T-helper 1 cell treated with Interleukin-12 subunit alpha and Interleukin-12 subunit beta and Interleukin-4 antibody, amounts not matched to agents 30 μg/mL and 1 μg/mL, for 36 hours (primary cell): ENCODE results near the gene PARP8.

Source experiments
- H3K27ac Mint-ChIP-seq: one replicate; pipeline ENCODE4 v1.8.0; 2021; ENCODE audit warnings: mild to moderate bottlenecking, mixed read lengths
- H3K27me3 Mint-ChIP-seq: one replicate; pipeline ENCODE4 v1.8.0; 2021; ENCODE audit warnings: low read depth, mixed read lengths
- H3K36me3 Mint-ChIP-seq: one replicate; pipeline ENCODE4 v1.8.0; 2021; ENCODE audit warnings: low read depth, mixed read lengths
- H3K4me1 Mint-ChIP-seq: one replicate; pipeline ENCODE4 v1.8.0; 2021; ENCODE audit warnings: low read depth, mixed read lengths
- H3K4me3 Mint-ChIP-seq: one replicate; pipeline ENCODE4 v1.8.0; 2021; ENCODE audit warnings: mild to moderate bottlenecking, moderate library complexity, mixed read lengths
- H3K9me3 Mint-ChIP-seq: one replicate; pipeline ENCODE4 v1.8.0; 2021; ENCODE audit warnings: mixed read lengths

PARP8 gene

GRCh38 chr5:50839472-50839871, 173.0 kb downstream of the PARP8 start:
- Mint-ChIP-seq H3K36me3 (peaks cover 36% of the 10 kb centered on the region), H3K27me3 (no peaks in the 10 kb centered on the region), H3K9me3 (no peaks in the 10 kb centered on the region), H3K4me1 (no peaks in the 10 kb centered on the region), H3K4me3 (no peak overlapping the region), H3K27ac (no peak overlapping the region)

GRCh38 chr5:50843091-50843490, 176.7 kb downstream of the PARP8 start:
- Mint-ChIP-seq H3K4me3 (no peak overlapping the region), H3K9me3 (no peaks in the 10 kb centered on the region), H3K27ac (no peak overlapping the region), H3K27me3 (no peaks in the 10 kb centered on the region), H3K36me3 (peaks cover 22% of the 10 kb centered on the region), H3K4me1 (no peaks in the 10 kb centered on the region)

GRCh38 chr5:50846261-50846660, 179.8 kb downstream of the PARP8 start:
- Mint-ChIP-seq H3K27me3 (no peaks in the 10 kb centered on the region), H3K27ac (no peak overlapping the region), H3K4me3 (no peak overlapping the region), H3K4me1 (no peaks in the 10 kb centered on the region), H3K36me3 (peaks cover 4% of the 10 kb centered on the region), H3K9me3 (no peaks in the 10 kb centered on the region)

DNA sequence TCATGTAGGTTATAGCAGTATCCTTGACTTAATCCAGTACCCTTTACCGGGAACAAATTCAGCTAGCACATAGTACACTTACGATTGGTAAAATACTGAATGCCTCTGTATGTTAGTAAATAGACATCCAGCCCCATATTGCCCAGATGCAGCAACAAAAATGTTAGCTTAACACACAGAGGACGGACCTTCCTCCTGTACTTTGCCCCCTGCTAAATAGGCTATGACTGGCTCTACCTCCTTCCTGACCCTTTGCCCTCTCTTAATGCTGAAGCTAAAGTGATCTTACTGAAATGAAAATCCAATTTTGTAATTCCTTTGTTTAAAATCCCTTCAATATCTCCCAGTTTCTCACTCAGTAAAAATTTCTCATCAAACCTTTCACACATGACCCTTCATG, 183.1 kb downstream of the PARP8 start:
- Mint-ChIP-seq H3K27me3 (no peaks in the 10 kb centered on the region), H3K4me1 (peaks cover 3% of the 10 kb centered on the region), H3K27ac (no peak overlapping the region), H3K36me3 (no peaks in the 10 kb centered on the region), H3K4me3 (no peak overlapping the region), H3K9me3 (no peaks in the 10 kb centered on the region)

- Mint-ChIP-seq H3K4me1 (peaks cover 9% of the 10 kb centered on the region), H3K36me3 (no peaks in the 10 kb centered on the region)
Measured at GRCh38 chr5:50853151-50853550, 186.7 kb downstream of the PARP8 start.

GRCh38 chr5:50854082-50854481, 187.6 kb downstream of the PARP8 start:
- peaks cover 7% of the 10 kb centered on the region for H3K27me3 Mint-ChIP-seq

More at GRCh38 chr5:50853151-50853550, 186.7 kb downstream of the PARP8 start:
- H3K27ac Mint-ChIP-seq: no peak overlapping the region
- H3K9me3 Mint-ChIP-seq: no peaks in the 10 kb centered on the region
- peaks cover 6% of the 10 kb centered on the region for H3K27me3 Mint-ChIP-seq
- H3K4me3 Mint-ChIP-seq: no peak overlapping the region

GRCh38 chr5:50855001-50855400, 188.6 kb downstream of the PARP8 start:
- Mint-ChIP-seq H3K27ac (no peak overlapping the region), H3K9me3 (no peaks in the 10 kb centered on the region)

More at GRCh38 chr5:50854082-50854481, 187.6 kb downstream of the PARP8 start:
- Mint-ChIP-seq H3K36me3 (no peaks in the 10 kb centered on the region), H3K4me3 (no peak overlapping the region), H3K4me1 (peaks cover 9% of the 10 kb centered on the region), H3K9me3 (no peaks in the 10 kb centered on the region), H3K27ac (no peak overlapping the region)

DNA sequence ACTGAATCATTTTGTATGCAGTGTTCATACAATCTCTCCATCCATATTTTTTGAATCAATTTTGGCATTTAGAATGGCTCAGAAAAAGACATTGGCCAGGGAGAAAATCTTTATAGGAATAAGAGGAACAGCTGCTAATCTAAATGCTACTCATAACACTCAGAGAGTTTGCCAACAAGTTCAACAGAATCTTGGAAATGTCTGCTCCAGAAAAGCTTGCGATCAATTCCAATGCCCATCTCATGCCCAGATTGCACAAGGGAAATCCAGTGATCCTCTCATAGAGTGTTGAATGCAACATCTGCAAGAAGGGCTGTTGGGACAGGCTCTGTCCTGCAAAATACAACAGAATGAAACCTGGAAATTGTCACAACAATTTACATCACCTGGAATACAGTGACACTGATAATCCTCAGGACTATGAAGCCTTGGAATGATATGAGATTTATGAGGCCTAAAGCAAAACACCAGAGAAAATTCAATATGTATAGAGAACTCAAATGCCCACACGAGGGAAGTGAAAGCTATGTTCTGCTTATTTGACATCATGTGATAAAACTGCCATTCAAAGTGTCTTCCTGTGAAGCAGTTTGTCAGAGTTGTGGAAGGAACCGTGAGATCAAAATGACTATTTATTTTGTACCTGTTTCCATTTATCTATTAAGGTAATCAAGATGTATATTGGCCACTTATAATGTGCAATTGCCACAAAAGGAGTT, 190.1 kb downstream of the PARP8 start:
- Mint-ChIP-seq H3K36me3 (no peaks in the 10 kb centered on the region), H3K27me3 (peaks cover 13% of the 10 kb centered on the region), H3K4me3 (no peak overlapping the region), H3K4me1 (peaks cover 9% of the 10 kb centered on the region), H3K27ac (no peak overlapping the region), H3K9me3 (no peaks in the 10 kb centered on the region)

More at GRCh38 chr5:50855001-50855400, 188.6 kb downstream of the PARP8 start:
- Mint-ChIP-seq H3K36me3 (no peaks in the 10 kb centered on the region), H3K4me1 (peaks cover 9% of the 10 kb centered on the region), H3K27me3 (peaks cover 9% of the 10 kb centered on the region), H3K4me3 (no peak overlapping the region)

- no peaks in the 10 kb centered on the region for H3K9me3 Mint-ChIP-seq
- H3K4me3 Mint-ChIP-seq: no peak overlapping the region
- H3K4me1 Mint-ChIP-seq: no peaks in the 10 kb centered on the region
- peaks cover 21% of the 10 kb centered on the region for H3K27me3 Mint-ChIP-seq
- no peaks in the 10 kb centered on the region for H3K36me3 Mint-ChIP-seq
- no peak overlapping the region for H3K27ac Mint-ChIP-seq
Measured at GRCh38 chr5:50863534-50864170, 197.2 kb downstream of the PARP8 start.

DNA sequence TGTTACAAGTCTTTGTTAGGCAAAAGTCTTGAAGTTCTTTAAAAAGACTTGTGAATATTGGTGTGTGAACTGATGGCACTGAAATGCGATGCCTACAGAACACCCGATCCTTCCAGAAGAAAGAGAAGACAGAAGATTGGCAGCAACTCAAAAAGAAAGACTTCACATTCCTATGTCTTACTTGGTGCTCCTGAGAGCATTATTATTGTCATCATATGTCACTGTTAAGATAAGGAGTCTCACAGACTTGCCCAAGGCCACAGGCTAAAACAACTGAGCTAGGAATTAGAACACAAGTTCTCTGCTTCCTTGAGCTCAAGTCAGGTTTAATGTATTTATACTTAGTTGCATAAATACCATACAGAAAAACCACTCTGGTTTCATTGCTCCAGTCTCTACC, 198.0 kb downstream of the PARP8 start:
- H3K4me1 Mint-ChIP-seq: no peaks in the 10 kb centered on the region
- H3K27ac Mint-ChIP-seq: no peak overlapping the region
- H3K4me3 Mint-ChIP-seq: no peak overlapping the region
- H3K9me3 Mint-ChIP-seq: no peaks in the 10 kb centered on the region
- peaks cover 21% of the 10 kb centered on the region for H3K27me3 Mint-ChIP-seq
- H3K36me3 Mint-ChIP-seq: no peaks in the 10 kb centered on the region

DNA sequence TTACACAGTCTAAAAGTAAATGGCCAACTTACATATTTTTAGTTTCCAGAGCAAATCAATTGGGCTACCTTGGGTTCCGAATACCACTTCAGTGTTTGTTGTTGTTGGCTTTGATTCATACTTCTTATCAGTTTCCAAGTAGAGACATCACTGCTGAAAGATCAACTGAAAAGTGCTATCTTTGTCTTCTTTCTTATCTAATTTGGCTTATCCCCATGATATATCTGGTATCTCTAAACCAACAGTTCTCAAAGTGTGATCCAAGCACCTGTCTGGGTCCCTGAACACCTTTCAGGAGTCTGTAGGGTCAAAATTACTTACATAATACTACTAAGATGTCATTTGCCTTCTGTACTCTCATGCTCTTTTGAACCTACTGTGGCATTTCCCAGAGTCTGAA, 200.0 kb downstream of the PARP8 start:
- Mint-ChIP-seq H3K36me3 (no peaks in the 10 kb centered on the region), H3K27ac (no peak overlapping the region), H3K9me3 (no peaks in the 10 kb centered on the region), H3K4me1 (no peaks in the 10 kb centered on the region), H3K4me3 (no peak overlapping the region), H3K27me3 (peaks cover 23% of the 10 kb centered on the region)

DNA sequence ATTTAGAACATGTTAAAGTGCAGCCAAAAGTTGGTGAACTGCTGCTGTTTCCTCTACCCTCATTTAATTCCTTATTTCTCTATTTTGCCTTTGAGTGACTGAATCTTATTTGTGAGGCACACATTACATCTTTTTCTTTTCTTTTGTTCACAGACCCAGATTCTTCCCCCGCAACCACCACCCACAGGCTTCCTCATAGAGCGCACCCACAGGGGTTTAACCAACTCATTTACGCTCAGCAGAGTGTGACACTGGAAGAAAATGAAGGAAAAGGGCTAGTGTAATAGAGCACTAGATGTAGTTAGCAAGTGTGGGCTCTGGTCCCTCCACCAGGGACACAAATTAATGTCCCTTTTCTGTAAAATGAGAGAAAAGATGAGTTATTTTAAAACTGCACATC, 200.7 kb downstream of the PARP8 start:
- peaks cover 18% of the 10 kb centered on the region for H3K27me3 Mint-ChIP-seq
- no peak overlapping the region for H3K27ac Mint-ChIP-seq
- no peak overlapping the region for H3K4me3 Mint-ChIP-seq
- no peaks in the 10 kb centered on the region for H3K9me3 Mint-ChIP-seq
- no peaks in the 10 kb centered on the region for H3K36me3 Mint-ChIP-seq
- H3K4me1 Mint-ChIP-seq: no peaks in the 10 kb centered on the region

- H3K27ac Mint-ChIP-seq: no peak overlapping the region
- H3K27me3 Mint-ChIP-seq: peaks cover 7% of the 10 kb centered on the region
- H3K9me3 Mint-ChIP-seq: no peaks in the 10 kb centered on the region
- no peak overlapping the region for H3K4me3 Mint-ChIP-seq
- no peaks in the 10 kb centered on the region for H3K36me3 Mint-ChIP-seq
- peaks cover 2% of the 10 kb centered on the region for H3K4me1 Mint-ChIP-seq
Measured at GRCh38 chr5:50873595-50874277, 207.3 kb downstream of the PARP8 start.

DNA sequence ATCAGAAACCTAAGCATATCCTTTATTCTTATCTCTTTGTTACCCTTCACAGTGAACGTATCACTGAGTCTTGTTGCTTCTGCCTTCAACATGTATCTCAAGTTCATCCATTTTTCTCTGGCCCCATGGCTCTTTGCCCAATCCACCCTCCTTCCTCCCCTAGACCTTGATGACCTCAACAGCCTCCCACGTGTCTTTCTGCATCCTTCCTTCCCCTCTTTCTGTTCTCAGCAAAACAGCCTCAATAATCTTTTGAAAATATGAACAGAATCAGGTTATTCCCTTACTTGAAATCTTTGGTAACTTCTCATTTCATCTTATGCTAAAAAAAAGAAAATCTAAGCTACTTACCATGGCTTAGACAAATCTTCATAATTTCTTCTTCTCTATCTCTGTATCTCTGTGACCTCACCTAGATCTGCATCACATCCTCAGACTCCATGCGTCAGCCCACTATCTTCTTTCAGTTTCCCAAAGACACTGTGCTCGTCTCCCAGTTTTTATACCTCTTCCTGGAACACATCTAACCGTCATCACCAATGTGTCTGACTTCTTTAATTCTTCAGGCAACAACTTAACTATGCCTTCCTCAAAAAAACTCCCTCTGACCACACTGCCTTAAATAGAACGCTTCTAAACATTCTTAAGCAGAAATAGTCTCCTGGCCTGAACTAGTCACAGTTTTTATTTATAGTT, 208.0 kb downstream of the PARP8 start:
- peaks cover 7% of the 10 kb centered on the region for H3K27me3 Mint-ChIP-seq
- H3K9me3 Mint-ChIP-seq: no peaks in the 10 kb centered on the region
- H3K4me3 Mint-ChIP-seq: no peak overlapping the region
- no peak overlapping the region for H3K27ac Mint-ChIP-seq
- H3K36me3 Mint-ChIP-seq: no peaks in the 10 kb centered on the region
- H3K4me1 Mint-ChIP-seq: peaks cover 2% of the 10 kb centered on the region
